Right lobe of liver (tissue), 6 donors: ENCODE measurements around the gene NPIPA2. TPM values are rescaled to one million over a fixed set of nuclear protein-coding genes. Genes with fewer than 3 reads are reported as not detected.
"Not testable (repeated sequence)": the region's sequence is repeated elsewhere in the genome, so short reads cannot be mapped to it uniquely, and the experiment has no call there.

Experiments used
- ATAC-seq, 4 donors: fragments of 200-7000 bp; cut with Tn5 transposase; one replicate each; pipeline ENCODE4 v1.9.1; 2020; ENCODE audit warnings: mild to moderate bottlenecking in 4 of 4, moderate library complexity in 4 of 4
- DNase-seq, 3 donors: peaks; one replicate each; pipeline ENCODE4 v3.0.0-alpha.2; 2020
- H3K27ac ChIP-seq, 3 donors: fragments of 200-600 bp; one replicate each; pipeline ENCODE4 v1.8.0; 2022
- H3K27me3 ChIP-seq, 2 donors: fragments of 200-600 bp; one replicate each; pipeline ENCODE4 v1.8.0; 2022
- H3K36me3 ChIP-seq, 4 donors: fragments of 200-600 bp; sonication (generic) in 1 of 4; one replicate each; pipeline versions ENCODE4 v1.5.1 to v1.8.0; 2017 to 2022; ENCODE audit warnings: control low read depth in 1 of 4
- H3K4me1 ChIP-seq, 4 donors: fragments of 200-600 bp; sonication (generic) in 1 of 4; one replicate each; pipeline versions ENCODE4 v1.5.1 to v1.8.0; 2017 to 2022; ENCODE audit warnings: control low read depth in 1 of 4
- H3K4me3 ChIP-seq, 3 donors: fragments of 200-600 bp; one replicate each; pipeline ENCODE4 v1.8.0; 2022
- H3K9me3 ChIP-seq, 4 donors: fragments of 200-600 bp; sonication (generic) in 1 of 4; one replicate each; pipeline versions ENCODE4 v1.5.1 to v1.8.0; 2017 to 2022; ENCODE audit warnings: control low read depth in 1 of 4
- WGBS: methylation state at CpG from one replicate; pipeline ENCODE4 v1.1.6; 2018; ENCODE audit warnings: low coverage, low lambda C conversion rate; ENCODE audit not compliant: insufficient coverage; ENCODE audit errors: missing lambda C conversion rate; 5-methylcytosine and 5-hydroxymethylcytosine counted together
- intact Hi-C, 2 donors: fragments of 100-400 bp; cut with DNase I; formaldehyde crosslinking; loops; one replicate each; pipeline versions ENCODE4 v1.11.2 to v1.14.1; 2022
- total RNA-seq, 6 experiments: library from RNA; depleted of rRNA in 2 of 6; stranded (reverse); fragments of >200 nt in 2 of 6; fragmentation: NEBNext Ultra II Directional in 3 of 6; extraction: Animal tissue kit (Norgen Biotek cat#: 25700) in 3 of 6; gene quantifications; one replicate each; pipeline versions ENCODE4 v1.1.0 to v1.2.4, GENCODE V29; 2016 to 2023
- donor health status: DM: no; HTN: yes; CAD: no.
- donor health status: DM: no; HTN: no; CAD: no.
- donor health status: DM: no; HTN: no; CAD: no.
- donor health status: DM: no; HTN: yes; CAD: no.
- donor health status: DM: no; HTN: yes; CAD: no.

NPIPA2 gene
- total RNA-seq, 6 experiments from 2014 or later, result 0.55 to 2.2 (median 1.4) TPM; not detected in 2

DNA sequence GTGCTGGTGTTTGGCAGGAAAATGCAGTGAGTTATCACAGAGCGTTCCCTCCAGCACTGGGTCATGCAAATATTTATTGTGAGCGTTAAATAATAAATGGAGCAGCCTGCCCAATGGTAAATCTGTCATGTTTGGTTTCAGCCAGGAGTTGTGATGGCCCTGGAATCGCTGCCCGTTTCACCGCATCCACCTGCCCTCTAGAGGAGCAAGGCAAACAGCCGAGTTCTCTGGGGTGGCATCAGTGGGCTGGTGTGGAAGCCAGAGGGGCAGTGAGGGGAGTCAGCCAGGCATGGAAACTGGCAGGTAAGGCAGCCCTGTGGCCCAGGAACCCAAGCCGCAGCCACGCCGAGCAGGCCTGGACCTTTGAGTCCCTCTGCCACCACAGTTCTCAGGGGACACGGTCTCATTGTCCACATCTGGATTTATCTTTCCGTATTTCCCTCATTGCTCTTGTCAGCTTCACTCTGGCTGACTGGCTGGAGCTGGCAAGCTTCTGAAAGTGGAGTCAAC, 37.1 kb downstream of the NPIPA2 start:
- H3K36me3 ChIP-seq, H3K4me3 ChIP-seq, H3K9me3 ChIP-seq, H3K27me3 ChIP-seq, DNase-seq, H3K27ac ChIP-seq, intact Hi-C loops, H3K4me1 ChIP-seq, ATAC-seq: not testable (repeated sequence)
- no CpG with 5 or more reads among the region's 11 CpGs for WGBS

DNA sequence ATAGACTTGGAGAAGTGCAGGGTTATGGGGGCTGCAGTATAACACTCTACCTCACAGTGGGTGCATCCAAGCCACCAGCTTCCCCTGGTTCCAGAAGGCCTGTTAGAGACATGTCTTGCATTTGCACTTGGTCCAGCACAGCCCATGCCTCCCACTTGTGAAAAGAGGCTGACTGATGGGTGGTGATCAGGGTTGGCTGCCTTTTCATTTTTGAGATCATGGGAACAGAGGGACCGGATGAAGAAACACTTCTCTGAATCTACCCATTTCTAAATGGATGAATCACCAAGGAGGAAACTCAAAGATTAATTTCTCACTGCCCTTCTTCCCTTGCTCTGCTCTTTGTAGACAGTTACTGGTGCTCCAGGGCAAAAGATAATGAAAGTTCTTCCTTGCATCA, 43.8 kb downstream of the NPIPA2 start:
- H3K27ac ChIP-seq, ATAC-seq, H3K4me3 ChIP-seq, DNase-seq, H3K27me3 ChIP-seq, H3K4me1 ChIP-seq, H3K9me3 ChIP-seq, intact Hi-C loops, H3K36me3 ChIP-seq: not testable (repeated sequence)
- no CpG with 5 or more reads among the region's 1 CpG for WGBS

- H3K36me3 ChIP-seq, H3K9me3 ChIP-seq, ATAC-seq, intact Hi-C loops, H3K4me1 ChIP-seq, H3K4me3 ChIP-seq, DNase-seq, H3K27me3 ChIP-seq, H3K27ac ChIP-seq: not testable (repeated sequence)
- no CpG with 5 or more reads among the region's 5 CpGs for WGBS
Observed at GRCh38 chr16:14789577-14789976, 47.2 kb downstream of the NPIPA2 start.

- DNase-seq, H3K9me3 ChIP-seq, H3K36me3 ChIP-seq, H3K4me3 ChIP-seq, ATAC-seq, H3K27ac ChIP-seq, H3K4me1 ChIP-seq, intact Hi-C loops, H3K27me3 ChIP-seq: not testable (repeated sequence)
- WGBS, result no CpG with 5 or more reads among the region's 7 CpGs
Observed at GRCh38 chr16:14790320-14790956, 48.1 kb downstream of the NPIPA2 start.

DNA sequence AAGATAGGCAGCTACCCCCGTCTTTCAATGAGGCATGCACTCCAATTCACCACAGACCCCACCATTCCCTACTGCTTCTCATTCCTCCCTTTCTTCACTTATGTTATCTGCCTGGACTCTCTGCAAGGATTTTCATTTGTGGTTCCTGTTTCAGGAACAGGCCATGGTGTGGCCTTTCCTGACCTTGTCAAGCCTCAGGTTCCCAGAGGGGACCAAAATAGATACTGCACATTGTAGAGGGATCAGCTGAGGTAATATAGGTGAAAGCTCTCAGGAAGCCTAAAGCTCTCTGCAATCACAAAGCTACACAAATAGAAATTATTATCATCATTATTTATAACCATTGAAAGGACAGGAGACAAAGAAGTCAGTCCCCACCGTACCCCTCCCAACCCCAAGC, 50.6 kb downstream of the NPIPA2 start:
- H3K4me1 ChIP-seq, H3K27me3 ChIP-seq, intact Hi-C loops, H3K27ac ChIP-seq, H3K36me3 ChIP-seq, H3K9me3 ChIP-seq, DNase-seq, H3K4me3 ChIP-seq, ATAC-seq: not testable (repeated sequence)
- WGBS, result no CpG with 5 or more reads among the region's 2 CpGs

DNA sequence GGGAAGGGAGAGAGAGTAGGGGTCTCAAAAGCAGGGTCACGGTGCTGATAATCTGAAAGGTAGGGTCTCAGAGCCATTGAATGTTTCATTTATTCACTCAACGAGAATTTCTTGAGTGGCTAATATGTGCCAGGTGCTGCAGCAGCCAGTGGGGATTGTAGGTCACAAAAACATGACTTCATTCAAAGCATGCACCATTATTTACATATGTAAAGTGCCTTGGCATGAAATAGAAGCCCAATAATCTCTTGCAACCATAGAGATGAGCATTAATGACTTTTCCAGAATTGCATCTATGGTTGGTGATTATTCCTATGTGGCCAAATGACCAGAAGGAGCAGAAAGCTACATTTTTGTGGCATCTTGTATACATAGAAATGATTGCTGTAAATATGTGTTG, 55.2 kb downstream of the NPIPA2 start:
- H3K27ac ChIP-seq, intact Hi-C loops, DNase-seq, H3K36me3 ChIP-seq, ATAC-seq, H3K27me3 ChIP-seq, H3K4me3 ChIP-seq, H3K9me3 ChIP-seq, H3K4me1 ChIP-seq: not testable (repeated sequence)
- WGBS, result no CpG with 5 or more reads among the region's 2 CpGs

DNA sequence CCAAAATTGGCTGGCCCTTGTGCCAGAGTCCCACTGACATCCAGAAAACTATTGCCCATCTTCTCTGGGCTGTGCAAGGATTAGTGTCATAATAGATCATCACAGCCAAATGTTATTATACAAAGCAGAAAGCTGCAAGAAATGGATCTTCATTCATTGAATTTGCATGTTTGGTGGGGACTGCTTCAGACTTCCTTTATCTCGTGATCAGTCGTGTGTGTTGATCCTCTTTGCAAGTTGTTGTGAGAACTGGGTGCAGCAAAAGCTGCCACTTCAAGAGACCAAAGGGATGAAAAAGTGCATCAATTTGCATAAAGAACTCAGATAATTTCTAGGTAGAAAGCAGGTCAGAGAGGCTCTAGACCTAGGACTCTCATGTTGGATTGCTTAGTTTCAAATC, 61.2 kb downstream of the NPIPA2 start:
- ATAC-seq, H3K27ac ChIP-seq, H3K9me3 ChIP-seq, intact Hi-C loops, H3K4me3 ChIP-seq, H3K36me3 ChIP-seq, H3K4me1 ChIP-seq, H3K27me3 ChIP-seq, DNase-seq: not testable (repeated sequence)
- WGBS, result no CpG with 5 or more reads among the region's 2 CpGs

GRCh38 chr16:14807184-14807678, 64.9 kb downstream of the NPIPA2 start:
- H3K27me3 ChIP-seq, H3K27ac ChIP-seq, intact Hi-C loops, H3K36me3 ChIP-seq, H3K4me1 ChIP-seq, H3K9me3 ChIP-seq, H3K4me3 ChIP-seq, DNase-seq, ATAC-seq: not testable (repeated sequence)
- 56% methylated on average over 2 of the region's 3 CpGs for WGBS

GRCh38 chr16:14813890-14814289, 71.6 kb downstream of the NPIPA2 start:
- ATAC-seq, H3K9me3 ChIP-seq, H3K27ac ChIP-seq, H3K4me1 ChIP-seq, H3K27me3 ChIP-seq, DNase-seq, H3K36me3 ChIP-seq, H3K4me3 ChIP-seq, intact Hi-C loops: not testable (repeated sequence)
- 87% methylated on average over 3 of the region's 3 CpGs for WGBS

Other genes with a start within 250 kb of the NPIPA2 start
- gene PARN, start 112.3 kb upstream of the NPIPA2 start, total RNA-seq, result 10 to 100 TPM; 12.1 to 28.0 (median 15.6) TPM
- gene BFAR, start 109.6 kb upstream of the NPIPA2 start, total RNA-seq, result 10 to 100 TPM; 17.4 to 31.2 (median 22.9) TPM
- gene PLA2G10, start 48.2 kb upstream of the NPIPA2 start, total RNA-seq, result not detected
- 1 to 10 TPM in 2 of 6 experiments, under 1 TPM in 1, not detected in 3; 0.86 to 1.9 (median 1.2) TPM for gene NPIPA3, start 39.1 kb upstream of the NPIPA2 start, total RNA-seq
- gene NOMO1, start 91.2 kb downstream of the NPIPA2 start, total RNA-seq, result 10 to 100 TPM; 34.7 to 55.1 (median 44.9) TPM
- gene NPIPA1, start 194.9 kb downstream of the NPIPA2 start, total RNA-seq, result 10 to 100 TPM; 14.0 to 48.3 (median 33.6) TPM
- gene PDXDC1, start 232.5 kb downstream of the NPIPA2 start, total RNA-seq, result 100 to 1,000 TPM in 4 of 6 experiments, 10 to 100 TPM in 2; 78.8 to 144 (median 111) TPM